ENCODE data around the gene NAV2. TPM values are rescaled to one million over a fixed set of nuclear protein-coding genes. Genes with fewer than 3 reads are reported as not detected.

Gene NAV2
- total RNA-seq, 1 experiment from 2014 or later = 139 TPM

DNA sequence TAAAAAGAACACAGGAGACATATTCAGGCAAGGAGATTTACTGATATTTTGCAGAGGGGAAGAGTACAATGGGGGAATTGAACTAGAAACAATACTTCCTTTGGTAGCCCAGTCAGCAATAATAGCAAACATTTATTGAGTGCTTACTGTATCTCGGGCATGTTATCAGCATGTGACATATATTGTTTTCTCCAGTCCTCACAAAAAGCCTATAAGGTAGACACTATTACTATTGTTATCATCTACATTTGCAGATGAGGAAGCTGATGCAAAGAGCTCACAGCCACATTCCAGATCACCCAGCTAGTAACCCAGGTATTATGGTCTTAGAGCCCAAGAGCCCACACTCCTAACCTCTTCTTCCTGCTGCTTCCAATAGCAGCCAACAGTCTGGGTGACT is 27.9 kb downstream of the NAV2 start:
- POLR2A ChIA-PET = no interaction called here
- H3K27me3 Mint-ChIP-seq (ENCODE audit: insufficient read depth, unreplicated experiment) = no peaks in the 10 kb centered on the region
- no peak for DNase-seq (ENCODE audit: unreplicated experiment)
- H3K9me3 Mint-ChIP-seq (ENCODE audit: unreplicated experiment) = no peaks in the 10 kb centered on the region
- H3K4me3 Mint-ChIP-seq (ENCODE audit: unreplicated experiment) = no peak overlapping the region
- CTCF ChIA-PET = interaction anchor here (1.4 to 9.9 kb wide), 3 partner anchors 163 to 181 kb away, joined by 7 to 107 read pairs (median 26); no protein-coding TSS in a partner anchor
- H3K36me3 Mint-ChIP-seq (ENCODE audit: insufficient read depth, unreplicated experiment) = no peaks in the 10 kb centered on the region
- BruUV-seq (replicated peaks) = no TSS peak
- intact Hi-C loops (cut with micrococcal nuclease) = loop anchor here (5.0 to 10.0 kb wide), 2 partner anchors 428 to 666 kb away; no protein-coding TSS in a partner anchor
- TF ChIP-seq, protein P1, sequence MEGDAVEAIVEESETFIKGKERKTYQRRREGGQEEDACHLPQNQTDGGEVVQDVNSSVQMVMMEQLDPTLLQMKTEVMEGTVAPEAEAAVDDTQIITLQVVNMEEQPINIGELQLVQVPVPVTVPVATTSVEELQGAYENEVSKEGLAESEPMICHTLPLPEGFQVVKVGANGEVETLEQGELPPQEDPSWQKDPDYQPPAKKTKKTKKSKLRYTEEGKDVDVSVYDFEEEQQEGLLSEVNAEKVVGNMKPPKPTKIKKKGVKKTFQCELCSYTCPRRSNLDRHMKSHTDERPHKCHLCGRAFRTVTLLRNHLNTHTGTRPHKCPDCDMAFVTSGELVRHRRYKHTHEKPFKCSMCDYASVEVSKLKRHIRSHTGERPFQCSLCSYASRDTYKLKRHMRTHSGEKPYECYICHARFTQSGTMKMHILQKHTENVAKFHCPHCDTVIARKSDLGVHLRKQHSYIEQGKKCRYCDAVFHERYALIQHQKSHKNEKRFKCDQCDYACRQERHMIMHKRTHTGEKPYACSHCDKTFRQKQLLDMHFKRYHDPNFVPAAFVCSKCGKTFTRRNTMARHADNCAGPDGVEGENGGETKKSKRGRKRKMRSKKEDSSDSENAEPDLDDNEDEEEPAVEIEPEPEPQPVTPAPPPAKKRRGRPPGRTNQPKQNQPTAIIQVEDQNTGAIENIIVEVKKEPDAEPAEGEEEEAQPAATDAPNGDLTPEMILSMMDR (IDR thresholded peaks at IDR 0.05; ENCODE audit: unreplicated experiment) = no peak
- peaks cover 15% of the 10 kb centered on the region for H3K4me1 Mint-ChIP-seq (ENCODE audit: insufficient read depth, unreplicated experiment)
- H3K27ac Mint-ChIP-seq (ENCODE audit: low read depth, unreplicated experiment) = no peak overlapping the region

- peaks cover 6% of the 10 kb centered on the region for H3K36me3 Mint-ChIP-seq (ENCODE audit: insufficient read depth, unreplicated experiment)
- H3K9me3 Mint-ChIP-seq (ENCODE audit: unreplicated experiment) = no peaks in the 10 kb centered on the region
- intact Hi-C loops (cut with micrococcal nuclease) = loop anchor here (1.0 to 10.0 kb wide), 7 partner anchors 28 to 668 kb away; no protein-coding TSS in a partner anchor
- peaks cover 15% of the 10 kb centered on the region for H3K4me1 Mint-ChIP-seq (ENCODE audit: insufficient read depth, unreplicated experiment)
- no peaks in the 10 kb centered on the region for H3K27me3 Mint-ChIP-seq (ENCODE audit: insufficient read depth, unreplicated experiment)
- TF ChIP-seq, protein P1 (IDR thresholded peaks at IDR 0.05; ENCODE audit: unreplicated experiment) = peak; percentile 89
- POLR2A ChIA-PET = interaction anchor here (1.0 to 1.6 kb wide), 4 partner anchors 69 to 185 kb away, joined by 3 to 7 read pairs (median 4); no protein-coding TSS in a partner anchor
- H3K27ac Mint-ChIP-seq (ENCODE audit: low read depth, unreplicated experiment) = no peak overlapping the region
- CTCF ChIA-PET = interaction anchor here (0.5 to 4.9 kb wide), 81 partner anchors 8 to 819 kb away, joined by 3 to 408 read pairs (median 4); no protein-coding TSS in a partner anchor
- peak; percentile 78 for DNase-seq (ENCODE audit: unreplicated experiment)
- no peak overlapping the region for H3K4me3 Mint-ChIP-seq (ENCODE audit: unreplicated experiment)
- BruUV-seq (replicated peaks) = no TSS peak
These were observed 30.1 kb downstream of the NAV2 start for GRCh38 chr11:19742588-19743292.

- intact Hi-C loops (cut with micrococcal nuclease) = loop anchor here (2.0 to 10.0 kb wide), 4 partner anchors 29 to 669 kb away; no protein-coding TSS in a partner anchor
- Mint-ChIP-seq H3K27me3 (ENCODE audit: insufficient read depth, unreplicated experiment) (no peaks in the 10 kb centered on the region), H3K4me3 (ENCODE audit: unreplicated experiment) (no peak overlapping the region), H3K4me1 (ENCODE audit: insufficient read depth, unreplicated experiment) (peaks cover 15% of the 10 kb centered on the region), H3K9me3 (ENCODE audit: unreplicated experiment) (no peaks in the 10 kb centered on the region), H3K36me3 (ENCODE audit: insufficient read depth, unreplicated experiment) (peaks cover 6% of the 10 kb centered on the region), H3K27ac (ENCODE audit: low read depth, unreplicated experiment) (no peak overlapping the region)
- CTCF ChIA-PET = interaction anchor here (0.6 to 4.9 kb wide), 44 partner anchors 8 to 820 kb away, joined by 3 to 408 read pairs (median 4); no protein-coding TSS in a partner anchor
- TF ChIP-seq, protein P1 (IDR thresholded peaks at IDR 0.05; ENCODE audit: unreplicated experiment) = no peak
- BruUV-seq (replicated peaks) = no TSS peak
- POLR2A ChIA-PET = interaction anchor here (0.9 to 1.6 kb wide), 3 partner anchors 70 to 186 kb away, joined by 3 to 4 read pairs (median 4); no protein-coding TSS in a partner anchor
- no peak for DNase-seq (ENCODE audit: unreplicated experiment)
These were observed 31.0 kb downstream of the NAV2 start for GRCh38 chr11:19743622-19744021.

- Mint-ChIP-seq H3K4me1 (ENCODE audit: insufficient read depth, unreplicated experiment) (peaks cover 15% of the 10 kb centered on the region), H3K4me3 (ENCODE audit: unreplicated experiment) (no peak overlapping the region), H3K9me3 (ENCODE audit: unreplicated experiment) (no peaks in the 10 kb centered on the region), H3K36me3 (ENCODE audit: insufficient read depth, unreplicated experiment) (peaks cover 6% of the 10 kb centered on the region), H3K27me3 (ENCODE audit: insufficient read depth, unreplicated experiment) (no peaks in the 10 kb centered on the region), H3K27ac (ENCODE audit: low read depth, unreplicated experiment) (no peak overlapping the region)
- intact Hi-C loops (cut with micrococcal nuclease) = loop anchor here (5.0 to 10.0 kb wide), 2 partner anchors 432 to 669 kb away; no protein-coding TSS in a partner anchor
- no peak for DNase-seq (ENCODE audit: unreplicated experiment)
- POLR2A ChIA-PET = interaction anchor here (0.9 kb wide), 1 partner anchor 180 kb away, joined by 4 read pairs; no protein-coding TSS in a partner anchor
- BruUV-seq (replicated peaks) = no TSS peak
- TF ChIP-seq, protein P1 (IDR thresholded peaks at IDR 0.05; ENCODE audit: unreplicated experiment) = no peak
- CTCF ChIA-PET = interaction anchor here (0.7 to 4.9 kb wide), 20 partner anchors 10 to 527 kb away, joined by 3 to 408 read pairs (median 6); no protein-coding TSS in a partner anchor
These were observed 31.5 kb downstream of the NAV2 start for GRCh38 chr11:19744130-19744529.
